IPS-18a (cell line): ENCODE data around the gene BUD13.
"Not testable (repeated sequence)": the region's sequence is repeated elsewhere in the genome, so short reads cannot be mapped to it uniquely, and the experiment has no call there.

Experiments
- H3K27ac ChIP-seq: one replicate; pipeline ENCODE4 v1.5.1; 2013; ENCODE audit warnings: low read length
- H3K27me3 ChIP-seq: one replicate; pipeline ENCODE4 v1.6.1; 2013; ENCODE audit warnings: mild to moderate bottlenecking, low read length; ENCODE audit not compliant: control insufficient read depth, insufficient read depth
- H3K36me3 ChIP-seq: one replicate; pipeline ENCODE4 v1.6.1; 2013; ENCODE audit warnings: low read depth, low read length; ENCODE audit not compliant: control insufficient read depth
- H3K4me1 ChIP-seq: one replicate; pipeline ENCODE4 v1.6.1; 2013; ENCODE audit warnings: low read depth, low read length; ENCODE audit not compliant: control insufficient read depth
- H3K4me3 ChIP-seq: one replicate; pipeline ENCODE4 v1.5.1; 2013; ENCODE audit warnings: low read length
- H3K9ac ChIP-seq: one replicate; pipeline ENCODE4 v1.6.1; 2013; ENCODE audit warnings: mild to moderate bottlenecking, low read length, moderate library complexity
- H3K9me3 ChIP-seq: one replicate; pipeline ENCODE4 v1.6.1; 2013; ENCODE audit warnings: low read depth, low read length; ENCODE audit not compliant: control insufficient read depth

BUD13 gene

DNA sequence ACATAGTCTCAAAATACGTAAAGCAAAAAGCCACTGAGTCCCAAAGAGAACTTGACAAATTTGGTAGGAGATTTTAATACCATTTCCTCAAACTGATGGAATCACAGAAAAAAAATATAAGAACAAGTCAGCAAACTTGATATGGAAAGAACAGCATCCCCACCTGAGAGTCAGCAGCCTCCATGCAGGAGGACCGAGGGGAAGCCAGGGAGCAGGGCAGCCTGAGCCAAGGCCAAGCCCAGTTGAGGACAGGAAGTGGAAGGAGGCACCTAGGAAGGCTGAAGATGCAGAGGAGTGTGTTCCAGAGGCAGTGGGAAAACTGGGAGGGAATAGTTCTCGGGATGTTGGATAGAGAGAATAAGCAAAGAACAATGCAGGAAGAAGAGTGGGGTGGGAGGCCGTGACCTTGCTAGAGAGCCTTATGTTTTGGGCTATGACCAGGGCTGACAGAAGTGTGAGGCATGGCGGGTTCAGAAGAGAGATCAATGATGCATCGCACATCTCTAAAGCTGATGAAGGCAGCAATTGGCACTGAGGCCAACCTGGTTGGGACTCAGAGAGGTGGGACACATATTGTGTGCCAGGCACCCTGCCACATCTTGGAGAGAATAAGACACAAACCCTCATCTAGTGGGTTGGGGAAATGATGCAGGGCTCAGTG is 34.9 kb upstream of the BUD13 start:
- H3K27ac ChIP-seq = no peak overlapping the region
- H3K4me3 ChIP-seq = no peak overlapping the region
- H3K4me1 ChIP-seq = no peaks in the 10 kb centered on the region
- H3K9ac ChIP-seq = no peak overlapping the region
- no peaks in the 10 kb centered on the region for H3K36me3 ChIP-seq
- H3K27me3 ChIP-seq = no peaks in the 10 kb centered on the region
- H3K9me3 ChIP-seq = no peaks in the 10 kb centered on the region

- H3K27ac ChIP-seq = no peak overlapping the region
- H3K27me3 ChIP-seq = no peaks in the 10 kb centered on the region
Measured at GRCh38 chr11:116804001-116804400, 31.2 kb upstream of the BUD13 start.

GRCh38 chr11:116801662-116802061 is 28.9 kb upstream of the BUD13 start:
- not testable (repeated sequence) for H3K36me3 ChIP-seq, H3K4me3 ChIP-seq, H3K27ac ChIP-seq, H3K27me3 ChIP-seq, H3K4me1 ChIP-seq, H3K9me3 ChIP-seq, H3K9ac ChIP-seq

More at GRCh38 chr11:116804001-116804400, 31.2 kb upstream of the BUD13 start:
- no peaks in the 10 kb centered on the region for H3K4me1 ChIP-seq
- H3K36me3 ChIP-seq = no peaks in the 10 kb centered on the region
- H3K9me3 ChIP-seq = no peaks in the 10 kb centered on the region
- no peak overlapping the region for H3K9ac ChIP-seq
- no peak overlapping the region for H3K4me3 ChIP-seq

DNA sequence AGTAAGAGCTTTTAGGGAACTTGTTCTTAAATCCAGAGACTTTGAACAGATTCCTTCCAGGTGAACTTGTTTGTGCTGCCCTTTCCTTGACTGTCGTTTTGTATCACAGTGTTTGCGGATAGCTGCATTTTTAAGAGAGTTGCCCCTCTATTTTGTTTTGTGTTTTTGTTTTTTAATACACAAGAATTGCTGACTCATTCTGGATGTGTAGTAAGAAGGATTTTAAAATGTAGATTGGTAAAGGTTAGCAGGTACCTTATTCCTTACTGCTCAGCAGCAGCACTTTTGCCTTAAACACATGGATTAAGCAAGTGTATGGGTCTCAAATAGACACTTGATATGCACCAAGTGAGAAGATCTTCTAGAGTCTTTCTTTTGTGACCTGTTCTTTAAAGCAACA is 27.8 kb upstream of the BUD13 start:
- H3K36me3 ChIP-seq = no peaks in the 10 kb centered on the region
- no peaks in the 10 kb centered on the region for H3K27me3 ChIP-seq
- H3K27ac ChIP-seq = no peak overlapping the region
- no peak overlapping the region for H3K9ac ChIP-seq
- no peaks in the 10 kb centered on the region for H3K4me1 ChIP-seq
- no peak overlapping the region for H3K4me3 ChIP-seq
- H3K9me3 ChIP-seq = no peaks in the 10 kb centered on the region

GRCh38 chr11:116798368-116798767 is 25.6 kb upstream of the BUD13 start:
- no peaks in the 10 kb centered on the region for H3K4me1 ChIP-seq
- H3K27ac ChIP-seq = no peak overlapping the region
- no peaks in the 10 kb centered on the region for H3K9me3 ChIP-seq
- no peaks in the 10 kb centered on the region for H3K36me3 ChIP-seq
- H3K4me3 ChIP-seq = no peak overlapping the region
- H3K27me3 ChIP-seq = no peaks in the 10 kb centered on the region
- no peak overlapping the region for H3K9ac ChIP-seq

DNA sequence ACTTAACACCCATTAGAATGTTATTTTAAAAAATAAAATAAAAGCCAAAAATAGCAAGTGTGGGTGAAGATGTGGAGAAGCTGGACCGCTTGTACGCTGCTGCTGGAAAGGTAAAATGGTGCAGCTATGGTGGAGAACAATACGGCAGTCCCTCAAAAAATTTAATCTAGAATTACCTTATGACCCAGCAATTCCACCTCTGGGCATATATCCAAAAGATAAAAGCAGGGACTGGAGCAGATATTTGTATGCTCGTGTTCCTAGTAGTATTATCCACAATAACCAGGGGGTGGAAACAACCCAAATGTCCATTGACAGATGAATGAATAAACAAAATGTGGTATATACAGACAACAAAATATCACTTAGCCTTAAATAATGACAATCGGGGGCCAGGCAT is 25.0 kb upstream of the BUD13 start:
- no peaks in the 10 kb centered on the region for H3K36me3 ChIP-seq

DNA sequence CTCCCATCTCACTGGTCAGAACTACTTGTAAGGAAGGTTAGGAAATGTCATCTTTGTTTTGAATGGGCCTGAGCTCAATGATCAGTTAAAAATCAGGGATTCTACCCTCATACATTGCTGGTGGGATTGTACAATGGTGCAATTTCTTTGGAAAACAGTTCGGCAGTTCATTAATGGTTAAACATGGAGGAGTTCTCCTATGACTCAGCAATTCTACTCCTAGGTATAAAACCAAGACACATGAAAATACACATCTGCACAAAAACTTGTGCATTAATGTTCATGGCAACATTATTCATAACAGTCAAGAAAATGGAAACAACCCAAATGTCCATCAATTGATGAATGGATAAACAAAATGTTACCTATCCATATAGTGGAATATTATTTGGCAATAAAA is 23.8 kb upstream of the BUD13 start:
- H3K4me1 ChIP-seq = no peaks in the 10 kb centered on the region
- no peaks in the 10 kb centered on the region for H3K36me3 ChIP-seq
- H3K9ac ChIP-seq = no peak overlapping the region
- H3K27ac ChIP-seq = no peak overlapping the region
- H3K9me3 ChIP-seq = no peaks in the 10 kb centered on the region
- H3K4me3 ChIP-seq = no peak overlapping the region
- H3K27me3 ChIP-seq = no peaks in the 10 kb centered on the region

More for the DNA sequence above, 25.0 kb upstream of the BUD13 start:
- Histone ChIP-seq H3K4me3 (no peak overlapping the region), H3K9me3 (no peaks in the 10 kb centered on the region), H3K9ac (no peak overlapping the region), H3K27ac (no peak overlapping the region), H3K27me3 (no peaks in the 10 kb centered on the region), H3K4me1 (no peaks in the 10 kb centered on the region)

- H3K27me3 ChIP-seq = peaks cover 6% of the 10 kb centered on the region
- H3K9me3 ChIP-seq = no peaks in the 10 kb centered on the region
- no peak overlapping the region for H3K9ac ChIP-seq
- H3K4me3 ChIP-seq = no peak overlapping the region
- H3K36me3 ChIP-seq = no peaks in the 10 kb centered on the region
- H3K27ac ChIP-seq = no peak overlapping the region
- H3K4me1 ChIP-seq = no peaks in the 10 kb centered on the region
Measured at GRCh38 chr11:116794851-116795250, 22.1 kb upstream of the BUD13 start.

- peaks cover 6% of the 10 kb centered on the region for H3K27me3 ChIP-seq
- H3K27ac ChIP-seq = no peak overlapping the region
- no peaks in the 10 kb centered on the region for H3K4me1 ChIP-seq
- no peak overlapping the region for H3K4me3 ChIP-seq
- no peaks in the 10 kb centered on the region for H3K9me3 ChIP-seq
- H3K9ac ChIP-seq = no peak overlapping the region
- no peaks in the 10 kb centered on the region for H3K36me3 ChIP-seq
Measured at GRCh38 chr11:116793772-116794097, 20.9 kb upstream of the BUD13 start.

GRCh38 chr11:116792869-116793771 is 20.3 kb upstream of the BUD13 start:
- no peak overlapping the region for H3K4me3 ChIP-seq
- H3K9me3 ChIP-seq = no peaks in the 10 kb centered on the region
- H3K27me3 ChIP-seq = peaks cover 6% of the 10 kb centered on the region
- H3K27ac ChIP-seq = no peak overlapping the region
- no peaks in the 10 kb centered on the region for H3K4me1 ChIP-seq
- no peak overlapping the region for H3K9ac ChIP-seq
- H3K36me3 ChIP-seq = no peaks in the 10 kb centered on the region

GRCh38 chr11:116792144-116792868 is 19.5 kb upstream of the BUD13 start:
- H3K4me1 ChIP-seq = no peaks in the 10 kb centered on the region
- H3K9me3 ChIP-seq = no peaks in the 10 kb centered on the region
- H3K27me3 ChIP-seq = peaks cover 6% of the 10 kb centered on the region
- no peaks in the 10 kb centered on the region for H3K36me3 ChIP-seq
- H3K4me3 ChIP-seq = no peak overlapping the region
- no peak overlapping the region for H3K9ac ChIP-seq
- H3K27ac ChIP-seq = no peak overlapping the region
